Lower leg skin (tissue), 4 donors: ENCODE data around the gene DLG5. TPM values are rescaled to one million over a fixed set of nuclear protein-coding genes. Genes with fewer than 3 reads are reported as not detected.
A peak's percentile ranks its signal among the peaks of the same experiment; 100 is the strongest.

Experiments used
- DNase-seq, 2 donors: peaks; one replicate each; pipeline ENCODE4 v3.0.0-alpha.2; 2019; ENCODE audit warnings: low spot score in 2 of 2
- H3K4me3 ChIP-seq: fragments of 200-600 bp; sonication (generic); 2 replicates; pipeline ENCODE4 v1.5.1; 2017; ENCODE audit warnings: mild to moderate bottlenecking, low read depth; ENCODE audit not compliant: poor library complexity, severe bottlenecking
- CTCF ChIP-seq, 3 donors: fragments of 450-650 bp; IDR thresholded peaks; one replicate each; pipeline ENCODE4 v1.5.1; 2016; ENCODE audit warnings: antibody characterized with exemption in 3 of 3, mild to moderate bottlenecking in 3 of 3, moderate library complexity in 2 of 3
- POLR2A ChIP-seq, 2 donors: fragments of 450-650 bp; IDR thresholded peaks; one replicate each; pipeline ENCODE4 v1.6.1; 2016 to 2017; ENCODE audit warnings: antibody characterized with exemption in 2 of 2, mild to moderate bottlenecking in 1 of 2, moderate library complexity in 1 of 2
- WGBS, 2 donors: methylation state at CpG; one replicate each; pipeline ENCODE4 v1.1.5; 2018; 5-methylcytosine and 5-hydroxymethylcytosine counted together
- intact Hi-C: fragments of 100-400 bp; cut with DNase I; formaldehyde crosslinking; loops from one replicate; pipeline ENCODE4 v1.15.0; 2023; ENCODE audit warnings: low total_unique reads
- total RNA-seq, 4 donors: library from RNA; depleted of rRNA; stranded (reverse); fragments of >200 nt; gene quantifications; one replicate each; pipeline ENCODE4 v1.1.0, GENCODE V29; 2016

DLG5 gene
- total RNA-seq, result 100 to 1,000 TPM in 3 of 4 donors, 10 to 100 TPM in 1; 91.9 to 165 (median 103) TPM

GRCh38 chr10:77926566-77927401 lies at the start of gene DLG5:
Gene DLG5 (minus strand): TSS chr10:77926755. CDS start chr10:77926520, 235 bp downstream.
- TF ChIP-seq POLR2A (IDR thresholded peaks at IDR 0.05), result no peak
- no peak for TF ChIP-seq CTCF (IDR thresholded peaks at IDR 0.05)
- intact Hi-C loops, result loop anchor here (10.0 kb wide), 1 partner anchor 1422 kb away; no protein-coding TSS in a partner anchor
- H3K4me3 ChIP-seq, result peak within 1 kb of the TSS; percentile 79
- peak in 1 of 2 donors; percentile 90 for DNase-seq
- 1% methylated on average over 35 of the region's 95 CpGs; no CpG with 5 or more reads in 1 of the 2 donors for whole genome bisulfite sequencing, 2 donors

- no peak for TF ChIP-seq CTCF (IDR thresholded peaks at IDR 0.05)
- TF ChIP-seq POLR2A (IDR thresholded peaks at IDR 0.05), result no peak
- WGBS, 2 donors, result 87 to 91% methylated on average over 9 of the region's 9 CpGs
- DNase-seq, result peak in 1 of 2 donors; percentile 57
- no peak overlapping the region for H3K4me3 ChIP-seq
- intact Hi-C loops, result no loop called here
Observed at GRCh38 chr10:77975086-77975666, 48.6 kb upstream of the DLG5 start.

- no peak overlapping the region for H3K4me3 ChIP-seq
- peak in 1 of 2 donors; percentile 34 for DNase-seq
- intact Hi-C loops, result loop anchor here (5.0 kb wide), 1 partner anchor 793 kb away; no protein-coding TSS in a partner anchor
- WGBS, 2 donors, result 81 to 85% methylated on average over 8 of the region's 8 CpGs
- TF ChIP-seq CTCF (IDR thresholded peaks at IDR 0.05) (no peak), POLR2A (IDR thresholded peaks at IDR 0.05) (no peak)
Observed at GRCh38 chr10:77974396-77975074, 48.0 kb upstream of the DLG5 start.

GRCh38 chr10:77973276-77973675 lies 46.7 kb upstream of the DLG5 start:
- TF ChIP-seq POLR2A (IDR thresholded peaks at IDR 0.05) (no peak), CTCF (IDR thresholded peaks at IDR 0.05) (no peak)
- WGBS, 2 donors, result 83 to 89% methylated on average over 5 of the region's 5 CpGs
- peak in 1 of 2 donors; percentile 39 for DNase-seq
- no peak overlapping the region for H3K4me3 ChIP-seq
- intact Hi-C loops, result loop anchor here (5.0 kb wide), 1 partner anchor 794 kb away; no protein-coding TSS in a partner anchor

GRCh38 chr10:77972148-77972547 lies 45.6 kb upstream of the DLG5 start:
- DNase-seq, result no peak
- no peak for TF ChIP-seq CTCF (IDR thresholded peaks at IDR 0.05)
- no peak for TF ChIP-seq POLR2A (IDR thresholded peaks at IDR 0.05)
- no peak overlapping the region for H3K4me3 ChIP-seq
- intact Hi-C loops, result loop anchor here (5.0 kb wide), 1 partner anchor 795 kb away; no protein-coding TSS in a partner anchor
- 80 to 83% methylated on average over 5 of the region's 5 CpGs for WGBS, 2 donors
